SH-SY5Y (cell line): Measurements from ENCODE around the gene MTLN.

ENCODE experiments used
- GATA2 ChIP-seq: IDR thresholded peaks from 2 replicates; pipeline ENCODE4 v1.6.1; 2011; ENCODE audit warnings: mild to moderate bottlenecking, low read depth, low read length
- GATA3 ChIP-seq: IDR thresholded peaks from 2 replicates; pipeline ENCODE4 v1.6.1; 2011; ENCODE audit warnings: low read depth, mild to moderate bottlenecking, low read length, moderate library complexity

DNA sequence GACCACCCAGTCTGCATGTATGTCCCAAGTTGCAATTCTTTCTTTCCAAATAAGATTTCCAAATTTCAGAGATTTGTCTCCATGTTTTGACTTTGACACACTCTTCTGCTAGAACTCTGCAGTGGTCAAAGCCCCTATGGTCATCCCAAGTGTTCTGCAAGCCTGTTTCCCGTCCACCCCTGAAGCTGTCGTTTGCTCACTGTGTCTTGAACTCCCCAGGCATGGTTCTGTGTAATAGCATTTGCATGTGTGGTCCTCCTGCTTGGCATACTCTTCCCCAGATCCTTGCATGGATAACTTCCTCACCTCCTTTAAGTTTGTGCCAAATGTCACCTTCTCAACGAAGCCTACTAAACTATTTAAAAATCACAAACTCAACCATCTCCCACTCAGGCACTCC lies 3.9 kb upstream of the MTLN start:
- no peak for TF ChIP-seq GATA2
- no peak for TF ChIP-seq GATA3
